K562 (cell line): ENCODE data around the gene SPIB. TPM values are rescaled to one million over a fixed set of nuclear protein-coding genes. Genes with fewer than 3 reads are reported as not detected.

Experiments used
- ARID2 ChIP-seq: fragments of 450-650 bp; IDR thresholded peaks from 2 replicates; pipeline ENCODE4 v1.6.1; 2017; ENCODE audit warnings: antibody characterized with exemption, mild to moderate bottlenecking
- CBFB ChIP-seq: sonication (generic); formaldehyde crosslinking; IDR thresholded peaks from 2 replicates; pipeline ENCODE4 v1.4.0; 2020; ENCODE audit warnings: mild to moderate bottlenecking, missing genetic modification reagents
- ETV1 ChIP-seq: fragments of 450-650 bp; conservative IDR thresholded peaks from 2 replicates; pipeline ENCODE4 v1.6.1; 2016; ENCODE audit warnings: missing genetic modification characterization, control low read depth, low read depth, missing compliant biosample characterization
- HDAC1 ChIP-seq, 2 experiments: fragments of 450-650 bp; IDR thresholded peaks; 2 replicates each; pipeline ENCODE4 v1.6.1; 2016 to 2017; ENCODE audit warnings: inconsistent platforms in 1 of 2, mild to moderate bottlenecking in 1 of 2, moderate library complexity in 1 of 2
- HDGF ChIP-seq: fragments of 450-650 bp; IDR thresholded peaks from 2 replicates; pipeline ENCODE4 v1.6.1; 2016
- HMBOX1 ChIP-seq: sonication (generic); IDR thresholded peaks from 2 replicates; pipeline ENCODE4 v1.6.1; 2016
- IRF2 ChIP-seq: sonication (generic); formaldehyde crosslinking; IDR thresholded peaks from 2 replicates; pipeline ENCODE4 v1.8.1; 2022; ENCODE audit warnings: mild to moderate bottlenecking, missing genetic modification reagents
- KLF16 ChIP-seq: IDR thresholded peaks from 2 replicates; pipeline ENCODE4 v1.6.1; 2016; ENCODE audit warnings: antibody characterized with exemption
- MIER1 ChIP-seq: fragments of 450-650 bp; IDR thresholded peaks from 2 replicates; pipeline ENCODE4 v1.6.1; 2016; ENCODE audit warnings: antibody characterized with exemption, mild to moderate bottlenecking, low read depth
- NFXL1 ChIP-seq: fragments of 450-650 bp; formaldehyde crosslinking; IDR thresholded peaks from 2 replicates; pipeline ENCODE4 v1.4.0; 2021; ENCODE audit warnings: mild to moderate bottlenecking
- RB1 ChIP-seq: fragments of 450-650 bp; IDR thresholded peaks from 2 replicates; pipeline ENCODE4 v1.6.1; 2017; ENCODE audit warnings: low read depth, mild to moderate bottlenecking
- USF1 ChIP-seq: sonication (generic); formaldehyde crosslinking; IDR thresholded peaks from 2 replicates; pipeline ENCODE4 v1.9.0; 2022; ENCODE audit warnings: mild to moderate bottlenecking, missing genetic modification reagents
- ZC3H4 ChIP-seq: sonication (generic); formaldehyde crosslinking; IDR thresholded peaks from 2 replicates; pipeline ENCODE4 v1.9.0; 2021; ENCODE audit warnings: missing genetic modification reagents, borderline replicate concordance
- ZNF263 ChIP-seq: sonication (generic); formaldehyde crosslinking; IDR thresholded peaks from 2 replicates; pipeline ENCODE4 v1.8.0; 2022; ENCODE audit warnings: mild to moderate bottlenecking, missing genetic modification reagents, borderline replicate concordance
- ZNF766 ChIP-seq: fragments of 200-800 bp; sonication (Bioruptor generic); conservative IDR thresholded peaks from 2 replicates; pipeline ENCODE4 v1.6.1; 2016; ENCODE audit warnings: missing genetic modification characterization, missing compliant biosample characterization
- polyA plus RNA-seq, 8 experiments: library from polyadenylated mRNA; depleted of rRNA in 4 of 8; stranded (reverse) in 5 of 8; unstranded in 3 of 8; fragments of >200 nt; fragmentation: Nextera tagmentation in 2 of 8; fragmentation: Illumina TruSeq in 1 of 8; extraction: Ambion mirVana in 2 of 8; extraction: Trizol in 1 of 8; gene quantifications; 2 replicates each; pipeline versions ENCODE4 v1.2.1 to v1.2.3, GENCODE V29; 2011 to 2014; ENCODE audit warnings: inconsistent platforms in 1 of 8, missing spikeins in 1 of 8
- total RNA-seq, 7 experiments: library from RNA; depleted of rRNA in 6 of 7; stranded (reverse); fragments of >200 nt in 6 of 7; fragmentation: Illumina TruSeq in 2 of 7; extraction: Trizol in 2 of 7; gene quantifications; 2 replicates each; pipeline versions ENCODE4 v1.2.1 to v1.2.3, GENCODE V29; 2011 to 2021; ENCODE audit warnings: low replicate concordance in 1 of 7
- TF ChIP-seq, protein P1 (sequence below): fragments of 200-400 bp; formaldehyde crosslinking; IDR thresholded peaks from 2 replicates; pipeline ENCODE4 v1.6.1; 2017; ENCODE audit warnings: mild to moderate bottlenecking, low read depth, low read length, moderate library complexity
- TF ChIP-seq, protein P2 (sequence below): fragments of 250-450 bp; sonication (Bioruptor Pico); IDR thresholded peaks from 2 replicates; pipeline ENCODE4 v1.5.0; 2020; ENCODE audit warnings: mild to moderate bottlenecking, borderline replicate concordance
- TF ChIP-seq, protein P3 (sequence below): fragments of 150-350 bp; IDR thresholded peaks from 2 replicates; pipeline ENCODE4 v1.6.1; 2014; ENCODE audit warnings: low read depth, mild to moderate bottlenecking, low read length, borderline replicate concordance

Gene SPIB
- total and polyA plus RNA-seq, 9 of the 15 experiments (the other 6 are each of a cell fraction or from before 2014, with no cell fraction given) = 0.06 to 1.0 (median 0.43) TPM; not detected in 1

GRCh38 chr19:50414864-50415660 lies 3.7 kb upstream of the SPIB start (continued):
- TF ChIP-seq, protein P1, sequence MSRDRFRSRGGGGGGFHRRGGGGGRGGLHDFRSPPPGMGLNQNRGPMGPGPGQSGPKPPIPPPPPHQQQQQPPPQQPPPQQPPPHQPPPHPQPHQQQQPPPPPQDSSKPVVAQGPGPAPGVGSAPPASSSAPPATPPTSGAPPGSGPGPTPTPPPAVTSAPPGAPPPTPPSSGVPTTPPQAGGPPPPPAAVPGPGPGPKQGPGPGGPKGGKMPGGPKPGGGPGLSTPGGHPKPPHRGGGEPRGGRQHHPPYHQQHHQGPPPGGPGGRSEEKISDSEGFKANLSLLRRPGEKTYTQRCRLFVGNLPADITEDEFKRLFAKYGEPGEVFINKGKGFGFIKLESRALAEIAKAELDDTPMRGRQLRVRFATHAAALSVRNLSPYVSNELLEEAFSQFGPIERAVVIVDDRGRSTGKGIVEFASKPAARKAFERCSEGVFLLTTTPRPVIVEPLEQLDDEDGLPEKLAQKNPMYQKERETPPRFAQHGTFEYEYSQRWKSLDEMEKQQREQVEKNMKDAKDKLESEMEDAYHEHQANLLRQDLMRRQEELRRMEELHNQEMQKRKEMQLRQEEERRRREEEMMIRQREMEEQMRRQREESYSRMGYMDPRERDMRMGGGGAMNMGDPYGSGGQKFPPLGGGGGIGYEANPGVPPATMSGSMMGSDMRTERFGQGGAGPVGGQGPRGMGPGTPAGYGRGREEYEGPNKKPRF = no peak
- TF ChIP-seq, protein P2, sequence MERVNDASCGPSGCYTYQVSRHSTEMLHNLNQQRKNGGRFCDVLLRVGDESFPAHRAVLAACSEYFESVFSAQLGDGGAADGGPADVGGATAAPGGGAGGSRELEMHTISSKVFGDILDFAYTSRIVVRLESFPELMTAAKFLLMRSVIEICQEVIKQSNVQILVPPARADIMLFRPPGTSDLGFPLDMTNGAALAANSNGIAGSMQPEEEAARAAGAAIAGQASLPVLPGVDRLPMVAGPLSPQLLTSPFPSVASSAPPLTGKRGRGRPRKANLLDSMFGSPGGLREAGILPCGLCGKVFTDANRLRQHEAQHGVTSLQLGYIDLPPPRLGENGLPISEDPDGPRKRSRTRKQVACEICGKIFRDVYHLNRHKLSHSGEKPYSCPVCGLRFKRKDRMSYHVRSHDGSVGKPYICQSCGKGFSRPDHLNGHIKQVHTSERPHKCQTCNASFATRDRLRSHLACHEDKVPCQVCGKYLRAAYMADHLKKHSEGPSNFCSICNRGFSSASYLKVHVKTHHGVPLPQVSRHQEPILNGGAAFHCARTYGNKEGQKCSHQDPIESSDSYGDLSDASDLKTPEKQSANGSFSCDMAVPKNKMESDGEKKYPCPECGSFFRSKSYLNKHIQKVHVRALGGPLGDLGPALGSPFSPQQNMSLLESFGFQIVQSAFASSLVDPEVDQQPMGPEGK (CRISPR knock-in tag) = no peak
- no peak for TF ChIP-seq NFXL1 (CRISPR knock-in tag)
- TF ChIP-seq, protein P3, sequence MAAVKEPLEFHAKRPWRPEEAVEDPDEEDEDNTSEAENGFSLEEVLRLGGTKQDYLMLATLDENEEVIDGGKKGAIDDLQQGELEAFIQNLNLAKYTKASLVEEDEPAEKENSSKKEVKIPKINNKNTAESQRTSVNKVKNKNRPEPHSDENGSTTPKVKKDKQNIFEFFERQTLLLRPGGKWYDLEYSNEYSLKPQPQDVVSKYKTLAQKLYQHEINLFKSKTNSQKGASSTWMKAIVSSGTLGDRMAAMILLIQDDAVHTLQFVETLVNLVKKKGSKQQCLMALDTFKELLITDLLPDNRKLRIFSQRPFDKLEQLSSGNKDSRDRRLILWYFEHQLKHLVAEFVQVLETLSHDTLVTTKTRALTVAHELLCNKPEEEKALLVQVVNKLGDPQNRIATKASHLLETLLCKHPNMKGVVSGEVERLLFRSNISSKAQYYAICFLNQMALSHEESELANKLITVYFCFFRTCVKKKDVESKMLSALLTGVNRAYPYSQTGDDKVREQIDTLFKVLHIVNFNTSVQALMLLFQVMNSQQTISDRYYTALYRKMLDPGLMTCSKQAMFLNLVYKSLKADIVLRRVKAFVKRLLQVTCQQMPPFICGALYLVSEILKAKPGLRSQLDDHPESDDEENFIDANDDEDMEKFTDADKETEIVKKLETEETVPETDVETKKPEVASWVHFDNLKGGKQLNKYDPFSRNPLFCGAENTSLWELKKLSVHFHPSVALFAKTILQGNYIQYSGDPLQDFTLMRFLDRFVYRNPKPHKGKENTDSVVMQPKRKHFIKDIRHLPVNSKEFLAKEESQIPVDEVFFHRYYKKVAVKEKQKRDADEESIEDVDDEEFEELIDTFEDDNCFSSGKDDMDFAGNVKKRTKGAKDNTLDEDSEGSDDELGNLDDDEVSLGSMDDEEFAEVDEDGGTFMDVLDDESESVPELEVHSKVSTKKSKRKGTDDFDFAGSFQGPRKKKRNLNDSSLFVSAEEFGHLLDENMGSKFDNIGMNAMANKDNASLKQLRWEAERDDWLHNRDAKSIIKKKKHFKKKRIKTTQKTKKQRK = no peak
- no peak; the same call in 1 of the 2 replicates for TF ChIP-seq CBFB (CRISPR knock-in tag)
- TF ChIP-seq HDAC1 (IDR thresholded peaks at IDR 0.05) = peak in 1 of 2 experiments; percentile 68; a peak in 2 of 4 replicates
- no peak for TF ChIP-seq IRF2 (CRISPR knock-in tag)
- peak; percentile 60 for TF ChIP-seq KLF16
- TF ChIP-seq RB1 = peak; percentile 75
- peak; percentile 53 for TF ChIP-seq USF1 (CRISPR knock-in tag)
- peak; percentile 35; the same call in 1 of the 2 replicates for TF ChIP-seq ARID2
- TF ChIP-seq MIER1 = no peak
- TF ChIP-seq HMBOX1 = no peak
- no peak for TF ChIP-seq ZNF766 (CRISPR knock-in tag)
- TF ChIP-seq ZNF263 (CRISPR knock-in tag) = no peak
- TF ChIP-seq ETV1 (tag) = no peak
- TF ChIP-seq HDGF = no peak
- TF ChIP-seq ZC3H4 (CRISPR knock-in tag) = no peak
